Astrocyte (in vitro differentiated cells and primary cell): ENCODE data around the gene ZFHX3.

ENCODE experiments used
- EZH2 ChIP-seq: IDR thresholded peaks from 2 replicates; pipeline ENCODE4 v1.6.1; 2012; ENCODE audit warnings: mild to moderate bottlenecking, low read length, inconsistent platforms; ENCODE audit not compliant: insufficient read depth
- TF ChIP-seq, protein P1 (sequence below): IDR thresholded peaks from 2 replicates; pipeline ENCODE4 v1.5.1; 2011; ENCODE audit warnings: low read depth, mild to moderate bottlenecking, inconsistent platforms, low read length, moderate library complexity; ENCODE audit not compliant: insufficient read depth

GRCh38 chr16:72818236-72818845, 229.6 kb downstream of the ZFHX3 start:
- TF ChIP-seq, protein P1, sequence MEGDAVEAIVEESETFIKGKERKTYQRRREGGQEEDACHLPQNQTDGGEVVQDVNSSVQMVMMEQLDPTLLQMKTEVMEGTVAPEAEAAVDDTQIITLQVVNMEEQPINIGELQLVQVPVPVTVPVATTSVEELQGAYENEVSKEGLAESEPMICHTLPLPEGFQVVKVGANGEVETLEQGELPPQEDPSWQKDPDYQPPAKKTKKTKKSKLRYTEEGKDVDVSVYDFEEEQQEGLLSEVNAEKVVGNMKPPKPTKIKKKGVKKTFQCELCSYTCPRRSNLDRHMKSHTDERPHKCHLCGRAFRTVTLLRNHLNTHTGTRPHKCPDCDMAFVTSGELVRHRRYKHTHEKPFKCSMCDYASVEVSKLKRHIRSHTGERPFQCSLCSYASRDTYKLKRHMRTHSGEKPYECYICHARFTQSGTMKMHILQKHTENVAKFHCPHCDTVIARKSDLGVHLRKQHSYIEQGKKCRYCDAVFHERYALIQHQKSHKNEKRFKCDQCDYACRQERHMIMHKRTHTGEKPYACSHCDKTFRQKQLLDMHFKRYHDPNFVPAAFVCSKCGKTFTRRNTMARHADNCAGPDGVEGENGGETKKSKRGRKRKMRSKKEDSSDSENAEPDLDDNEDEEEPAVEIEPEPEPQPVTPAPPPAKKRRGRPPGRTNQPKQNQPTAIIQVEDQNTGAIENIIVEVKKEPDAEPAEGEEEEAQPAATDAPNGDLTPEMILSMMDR: no peak
- TF ChIP-seq EZH2: no peak
